HEK293 (cell line): ENCODE results near the gene BCR.
"Not testable (repeated sequence)": the region's sequence is repeated elsewhere in the genome, so short reads cannot be mapped to it uniquely, and the experiment has no call there.

ENCODE experiments used
- ELK4 ChIP-seq: IDR thresholded peaks from 2 replicates; pipeline ENCODE4 v1.6.1; 2011; ENCODE audit warnings: mild to moderate bottlenecking, low read depth, low read length, borderline replicate concordance
- ZNF274 ChIP-seq, 2 experiments: fragments of 200-500 bp in 1 of 2; fragments of 450-650 bp in 1 of 2; sonication (Bioruptor generic) in 1 of 2; formaldehyde crosslinking in 1 of 2; IDR thresholded peaks; 2 replicates each; pipeline versions ENCODE4 v1.5.1 to v1.6.1; 2014 to 2016; ENCODE audit warnings: borderline replicate concordance in 1 of 2, inconsistent platforms in 1 of 2, low read length in 1 of 2, missing biosample characterization in 1 of 2, missing genetic modification characterization in 1 of 2
- ZNF623 ChIP-seq: fragments of 450-650 bp; formaldehyde crosslinking; IDR thresholded peaks from 2 replicates; pipeline ENCODE4 v1.5.1; 2016; ENCODE audit warnings: missing biosample characterization, missing genetic modification characterization
- ZNF776 ChIP-seq: fragments of 450-650 bp; formaldehyde crosslinking; IDR thresholded peaks from 2 replicates; pipeline ENCODE4 v1.5.0; 2017; ENCODE audit warnings: missing biosample characterization, missing genetic modification characterization, borderline replicate concordance
- TF ChIP-seq, protein P1 (sequence below): fragments of 450-650 bp; formaldehyde crosslinking; optimal IDR thresholded peaks from 2 replicates; pipeline ENCODE3; 2016; ENCODE audit warnings: missing biosample characterization, mild to moderate bottlenecking, missing genetic modification characterization
- TF ChIP-seq, protein P2 (sequence below): fragments of 450-650 bp; formaldehyde crosslinking; IDR thresholded peaks from 2 replicates; pipeline ENCODE4 v1.5.1; 2016; ENCODE audit warnings: missing biosample characterization, missing genetic modification characterization

DNA sequence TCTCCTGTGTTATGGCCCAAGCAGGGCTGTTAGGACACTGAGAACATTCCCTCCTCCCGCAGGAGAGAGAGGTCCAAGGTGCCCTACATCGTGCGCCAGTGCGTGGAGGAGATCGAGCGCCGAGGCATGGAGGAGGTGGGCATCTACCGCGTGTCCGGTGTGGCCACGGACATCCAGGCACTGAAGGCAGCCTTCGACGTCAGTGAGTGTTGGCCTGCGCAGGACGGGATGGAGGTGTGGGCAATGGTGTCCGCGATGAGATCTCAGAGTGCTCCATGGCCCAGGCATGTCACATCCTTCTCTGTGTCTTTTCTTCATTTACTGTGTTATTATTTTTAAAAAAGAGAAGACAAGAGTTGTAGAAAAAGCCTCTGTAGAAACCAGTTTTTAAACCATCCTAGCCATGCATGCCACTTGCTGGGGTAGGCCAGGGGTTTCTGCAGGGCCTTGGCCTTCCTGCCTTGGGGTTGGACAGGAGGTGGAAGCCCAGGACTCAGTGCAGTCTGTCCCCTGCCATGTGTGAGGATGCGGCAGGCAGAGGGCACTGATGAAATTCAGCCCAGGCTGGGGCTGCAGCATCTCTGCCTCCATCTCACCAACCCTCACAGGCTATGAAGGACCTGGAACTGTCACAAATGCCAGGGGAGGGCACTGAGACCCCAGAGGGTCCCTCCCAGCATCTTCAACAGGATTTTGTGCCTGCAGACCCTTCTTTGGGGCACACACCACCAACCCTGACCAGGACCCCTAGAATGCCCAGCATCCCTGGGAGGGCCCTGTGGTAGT, 131.5 kb downstream of the BCR start:
- TF ChIP-seq ZNF776 (tag by site-specific recombination); ZNF623 (tag by site-specific recombination); ELK4; ZNF274 (IDR thresholded peaks at IDR 0.05; ENCODE audit: low read length); ZNF274 (tag by site-specific recombination; IDR thresholded peaks at IDR 0.05; ENCODE audit: borderline replicate concordance): not testable (repeated sequence)
- TF ChIP-seq, protein P1, sequence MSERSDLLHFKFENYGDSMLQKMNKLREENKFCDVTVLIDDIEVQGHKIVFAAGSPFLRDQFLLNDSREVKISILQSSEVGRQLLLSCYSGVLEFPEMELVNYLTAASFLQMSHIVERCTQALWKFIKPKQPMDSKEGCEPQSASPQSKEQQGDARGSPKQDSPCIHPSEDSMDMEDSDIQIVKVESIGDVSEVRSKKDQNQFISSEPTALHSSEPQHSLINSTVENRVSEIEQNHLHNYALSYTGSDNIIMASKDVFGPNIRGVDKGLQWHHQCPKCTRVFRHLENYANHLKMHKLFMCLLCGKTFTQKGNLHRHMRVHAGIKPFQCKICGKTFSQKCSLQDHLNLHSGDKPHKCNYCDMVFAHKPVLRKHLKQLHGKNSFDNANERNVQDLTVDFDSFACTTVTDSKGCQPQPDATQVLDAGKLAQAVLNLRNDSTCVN (tag by site-specific recombination): not testable (repeated sequence)
- TF ChIP-seq, protein P2, sequence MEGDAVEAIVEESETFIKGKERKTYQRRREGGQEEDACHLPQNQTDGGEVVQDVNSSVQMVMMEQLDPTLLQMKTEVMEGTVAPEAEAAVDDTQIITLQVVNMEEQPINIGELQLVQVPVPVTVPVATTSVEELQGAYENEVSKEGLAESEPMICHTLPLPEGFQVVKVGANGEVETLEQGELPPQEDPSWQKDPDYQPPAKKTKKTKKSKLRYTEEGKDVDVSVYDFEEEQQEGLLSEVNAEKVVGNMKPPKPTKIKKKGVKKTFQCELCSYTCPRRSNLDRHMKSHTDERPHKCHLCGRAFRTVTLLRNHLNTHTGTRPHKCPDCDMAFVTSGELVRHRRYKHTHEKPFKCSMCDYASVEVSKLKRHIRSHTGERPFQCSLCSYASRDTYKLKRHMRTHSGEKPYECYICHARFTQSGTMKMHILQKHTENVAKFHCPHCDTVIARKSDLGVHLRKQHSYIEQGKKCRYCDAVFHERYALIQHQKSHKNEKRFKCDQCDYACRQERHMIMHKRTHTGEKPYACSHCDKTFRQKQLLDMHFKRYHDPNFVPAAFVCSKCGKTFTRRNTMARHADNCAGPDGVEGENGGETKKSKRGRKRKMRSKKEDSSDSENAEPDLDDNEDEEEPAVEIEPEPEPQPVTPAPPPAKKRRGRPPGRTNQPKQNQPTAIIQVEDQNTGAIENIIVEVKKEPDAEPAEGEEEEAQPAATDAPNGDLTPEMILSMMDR (tag by site-specific recombination): not testable (repeated sequence)
